SK-N-SH treated with all-trans-retinoic acid at 6 μM for 48 hours (cell line): ENCODE measurements around the gene BRSK1.

Experiments
- ARNTL ChIP-seq: fragments of 450-650 bp; formaldehyde crosslinking; IDR thresholded peaks from 2 replicates; pipeline ENCODE4 v1.5.0; 2020; ENCODE audit warnings: low read depth, mild to moderate bottlenecking, moderate library complexity, borderline replicate concordance
- BACH2 ChIP-seq: fragments of 250-450 bp; sonication (Bioruptor Pico); IDR thresholded peaks from 2 replicates; pipeline ENCODE4 v1.9.0; 2021; ENCODE audit warnings: mild to moderate bottlenecking, borderline replicate concordance
- PATZ1 ChIP-seq: fragments of 250-450 bp; sonication (Bioruptor Pico); IDR thresholded peaks from 2 replicates; pipeline ENCODE4 v1.8.0; 2020; ENCODE audit warnings: mild to moderate bottlenecking, moderate library complexity, borderline replicate concordance
- PPARA ChIP-seq: fragments of 250-450 bp; sonication (Bioruptor Pico); IDR thresholded peaks from 2 replicates; pipeline ENCODE4 v1.5.0; 2020; ENCODE audit warnings: mild to moderate bottlenecking, borderline replicate concordance
- RARB ChIP-seq: fragments of 250-450 bp; sonication (Bioruptor Pico); IDR thresholded peaks from 2 replicates; pipeline ENCODE4 v1.8.0; 2021; ENCODE audit warnings: mild to moderate bottlenecking, moderate library complexity
- TCF4 ChIP-seq: fragments of 250-450 bp; sonication (Bioruptor Pico); IDR thresholded peaks from 2 replicates; pipeline ENCODE4 v1.8.0; 2021; ENCODE audit warnings: mild to moderate bottlenecking, moderate library complexity, borderline replicate concordance
- ZC3H10 ChIP-seq: fragments of 250-450 bp; sonication (Bioruptor Pico); IDR thresholded peaks from 2 replicates; pipeline ENCODE4 v1.5.1; 2021; ENCODE audit warnings: mild to moderate bottlenecking, moderate library complexity
- ZNF565 ChIP-seq: fragments of 450-650 bp; formaldehyde crosslinking; conservative IDR thresholded peaks from 2 replicates; pipeline ENCODE4 v1.5.0; 2020; ENCODE audit warnings: low read depth, mild to moderate bottlenecking, moderate library complexity

- peak; percentile 64; the same call in 1 of the 2 replicates for TF ChIP-seq PATZ1 (CRISPR knock-in tag)
- no peak for TF ChIP-seq ZNF565 (CRISPR knock-in tag)
- no peak for TF ChIP-seq ZC3H10 (CRISPR knock-in tag)
- no peak; the same call in 1 of the 2 replicates for TF ChIP-seq RARB (CRISPR knock-in tag)
- TF ChIP-seq ARNTL (CRISPR knock-in tag), result no peak
- TF ChIP-seq TCF4, result peak; percentile 44; the same call in 1 of the 2 replicates
- TF ChIP-seq BACH2 (CRISPR knock-in tag), result no peak
- no peak for TF ChIP-seq PPARA (CRISPR knock-in tag)
These were observed 24.8 kb upstream of the BRSK1 start, which contains the start of gene PPP6R1 for GRCh38 chr19:55258828-55259539.
